OCI-LY1 (cell line): ENCODE measurements around the gene TMA7B.

Experiments used
- CTCF ChIP-seq: fragments of 200-600 bp; sonication (generic), shearing (Covaris generic); IDR thresholded peaks from 2 replicates; pipeline ENCODE4 v1.5.1; 2017; ENCODE audit warnings: mild to moderate bottlenecking, antibody characterized with exemption, low read length, moderate library complexity, mixed read lengths
- EZH2 ChIP-seq: fragments of 200-600 bp; sonication (generic), shearing (Covaris generic); IDR thresholded peaks from 2 replicates; pipeline ENCODE4 v1.8.0; 2017; ENCODE audit warnings: borderline replicate concordance, mixed run types, mild to moderate bottlenecking, antibody characterized with exemption, low read length, moderate library complexity, mixed read lengths

GRCh38 chr22:39965748-39966147, 5.6 kb downstream of the TMA7B start:
- TF ChIP-seq EZH2 (no peak), CTCF (no peak)
